Adrenal gland (tissue), 12 donors: Measurements from ENCODE around the gene C4B. TPM values are rescaled to one million over a fixed set of nuclear protein-coding genes. Genes with fewer than 3 reads are reported as not detected.
"Not testable (repeated sequence)": the region's sequence is repeated elsewhere in the genome, so short reads cannot be mapped to it uniquely, and the experiment has no call there.

Experiments used
- DNase-seq, 7 donors: peaks; one replicate each; pipeline ENCODE4 v3.0.0-alpha.2; 2019 to 2020
- H3K27ac ChIP-seq, 5 donors: fragments of 200-600 bp; sonication (generic) in 4 of 5; 1 replicate in 3 of 5; 2 replicates in 2 of 5; pipeline versions ENCODE4 v1.5.1 to v1.8.0; 2016 to 2020; ENCODE audit warnings: mild to moderate bottlenecking in 1 of 5
- H3K27me3 ChIP-seq: fragments of 200-600 bp; 2 replicates; pipeline ENCODE4 v1.8.0; 2021
- H3K36me3 ChIP-seq, 2 donors: fragments of 200-600 bp; replicated peaks in 1 of 2; 1 replicate in 1 of 2; 2 replicates in 1 of 2; pipeline versions ENCODE4 v1.5.1 to v1.8.0; 2018 to 2022
- H3K4me1 ChIP-seq, 2 donors: fragments of 200-600 bp; replicated peaks in 1 of 2; 1 replicate in 1 of 2; 2 replicates in 1 of 2; pipeline versions ENCODE4 v1.5.1 to v1.8.0; 2018 to 2021
- H3K4me3 ChIP-seq, 4 donors: fragments of 200-600 bp; sonication (generic) in 3 of 4; one replicate each; pipeline ENCODE4 v1.5.1; 2016 to 2018
- H3K9me3 ChIP-seq, 3 donors: fragments of 200-600 bp; sonication (generic) in 1 of 3; replicated peaks in 1 of 3; 1 replicate in 2 of 3; 2 replicates in 1 of 3; pipeline versions ENCODE4 v1.5.1 to v1.8.0; 2016 to 2021
- POLR2A ChIP-seq, 2 donors: fragments of 450-650 bp; IDR thresholded peaks; one replicate each; pipeline ENCODE4 v1.6.1; 2017; ENCODE audit warnings: antibody characterized with exemption in 2 of 2, mild to moderate bottlenecking in 2 of 2, moderate library complexity in 1 of 2
- WGBS, 4 donors: extraction: QIAGEN DNeasy Blood & Tissue Kit in 2 of 4; methylation state at CpG; one replicate each; pipeline versions ENCODE4 v1.1.5 to v1.1.7; 2013 to 2017; 5-methylcytosine and 5-hydroxymethylcytosine counted together
- intact Hi-C, 2 donors: fragments of 100-400 bp; cut with DNase I; formaldehyde crosslinking; loops; one replicate each; pipeline versions ENCODE4 v1.14.1 to v1.15.0; 2022 to 2023
- polyA plus RNA-seq, 3 donors: library from polyadenylated mRNA; stranded (reverse); fragments of 200-250 nt in 2 of 3; fragments of 350-450 nt in 1 of 3; fragmentation: Illumina TruSeq in 1 of 3; extraction: RNeasy Lipid Tissue Mini Kit (QIAGEN cat#74804) in 1 of 3; gene quantifications; one replicate each; pipeline ENCODE4 v1.2.3, GENCODE V29; 2013 to 2014
- total RNA-seq, 9 donors: library from RNA; depleted of rRNA in 4 of 9; stranded (reverse); fragments of >200 nt in 4 of 9; fragments of 120-200 nt in 1 of 9; fragmentation: NEBNext Ultra II Directional in 1 of 9; extraction: Animal tissue kit (Norgen Biotek cat#: 25700) in 1 of 9; gene quantifications; one replicate each; pipeline versions ENCODE4 v1.1.0 to v1.2.4, GENCODE V29; 2013 to 2023
- TF ChIP-seq, protein P1 (sequence below), 6 experiments: fragments of 450-650 bp in 4 of 6; fragments of 200-600 bp in 2 of 6; sonication (generic) in 1 of 6; IDR thresholded peaks; 1 replicate in 5 of 6; 2 replicates in 1 of 6; pipeline versions ENCODE4 v1.5.1 to v1.8.0; 2016 to 2021; ENCODE audit warnings: antibody characterized with exemption in 6 of 6, mild to moderate bottlenecking in 2 of 6, moderate library complexity in 1 of 6
- donor health status: healthy with polysubstance abuse.
- donor health status: Bipolar disorder and iron deficiency.
- donor health status: DM: yes; HTN: yes; CAD: no.
- donor health status: DM: no; HTN: no; CAD: no.
- donor health status: DM: no; HTN: no; CAD: no.
- donor health status: DM: yes; HTN: yes; CAD: no.

C4B gene
- total and polyA plus RNA-seq, 12 donors: 236 to 5,092 (median 1,284) TPM

DNA sequence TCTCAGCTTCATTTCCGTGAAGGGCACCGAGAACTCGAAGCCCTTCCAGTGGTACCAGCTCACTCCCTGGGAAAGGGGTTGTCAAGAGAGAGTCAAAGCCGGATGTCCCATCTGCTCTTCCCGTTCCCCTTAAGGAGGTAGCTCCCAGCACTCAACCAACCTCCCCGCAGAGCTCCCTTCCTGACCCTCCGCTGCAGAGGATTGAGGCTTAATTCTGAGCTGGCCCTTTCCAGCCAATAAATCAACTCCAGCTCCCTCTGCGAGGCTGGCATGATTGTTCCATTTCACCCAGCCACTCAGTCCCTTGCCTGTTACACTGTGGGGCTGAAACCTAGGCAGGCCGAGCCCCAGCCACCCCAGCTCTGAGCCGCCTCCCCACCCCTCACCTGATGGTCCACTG, 26.8 kb downstream of the C4B start:
- peak; percentile 31 to 70 (median 48) for DNase-seq
- Histone ChIP-seq H3K4me3 (peak overlapping the region in 1 of 4 donors; percentile 51), H3K27ac (peak overlapping the region in 3 of 5 donors; percentile 47 to 91 (median 63))
- whole genome bisulfite sequencing, 4 donors: 24 to 69% (median 41%) methylated on average over 4 to 6 of the region's 10 CpGs
- H3K27me3 ChIP-seq, H3K36me3 ChIP-seq, H3K9me3 ChIP-seq, intact Hi-C loops, H3K4me1 ChIP-seq: not testable (repeated sequence)
- TF ChIP-seq, protein P1, sequence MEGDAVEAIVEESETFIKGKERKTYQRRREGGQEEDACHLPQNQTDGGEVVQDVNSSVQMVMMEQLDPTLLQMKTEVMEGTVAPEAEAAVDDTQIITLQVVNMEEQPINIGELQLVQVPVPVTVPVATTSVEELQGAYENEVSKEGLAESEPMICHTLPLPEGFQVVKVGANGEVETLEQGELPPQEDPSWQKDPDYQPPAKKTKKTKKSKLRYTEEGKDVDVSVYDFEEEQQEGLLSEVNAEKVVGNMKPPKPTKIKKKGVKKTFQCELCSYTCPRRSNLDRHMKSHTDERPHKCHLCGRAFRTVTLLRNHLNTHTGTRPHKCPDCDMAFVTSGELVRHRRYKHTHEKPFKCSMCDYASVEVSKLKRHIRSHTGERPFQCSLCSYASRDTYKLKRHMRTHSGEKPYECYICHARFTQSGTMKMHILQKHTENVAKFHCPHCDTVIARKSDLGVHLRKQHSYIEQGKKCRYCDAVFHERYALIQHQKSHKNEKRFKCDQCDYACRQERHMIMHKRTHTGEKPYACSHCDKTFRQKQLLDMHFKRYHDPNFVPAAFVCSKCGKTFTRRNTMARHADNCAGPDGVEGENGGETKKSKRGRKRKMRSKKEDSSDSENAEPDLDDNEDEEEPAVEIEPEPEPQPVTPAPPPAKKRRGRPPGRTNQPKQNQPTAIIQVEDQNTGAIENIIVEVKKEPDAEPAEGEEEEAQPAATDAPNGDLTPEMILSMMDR (IDR thresholded peaks at IDR 0.05): peak in 1 of 6 experiments; percentile 11
- TF ChIP-seq POLR2A (IDR thresholded peaks at IDR 0.05): peak; percentile 45 to 54

DNA sequence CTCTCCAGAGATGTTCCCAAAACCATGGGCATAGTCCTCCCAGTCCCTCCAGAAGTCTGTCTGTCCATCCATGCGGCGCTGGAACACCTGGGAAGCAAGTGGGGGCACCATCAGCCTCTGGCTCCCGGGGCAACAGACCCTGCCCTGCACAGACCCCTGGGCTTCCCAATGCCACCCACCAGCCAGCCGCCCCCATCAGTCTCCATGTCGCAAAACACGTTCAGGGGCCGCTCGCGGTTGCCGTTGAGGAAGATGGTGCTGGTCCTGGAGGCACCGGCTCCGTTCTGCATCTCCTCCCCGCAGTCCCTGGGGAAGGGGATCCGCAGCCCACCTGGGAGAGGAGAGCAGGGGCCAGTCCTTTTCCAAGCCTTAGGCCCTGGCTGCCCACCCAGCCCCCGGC, 27.7 kb downstream of the C4B start:
- Histone ChIP-seq H3K4me1 (peaks cover 13 to 15% of the 10 kb centered on the region in 2 donors), H3K27ac (peak overlapping the region in 2 of 5 donors; percentile 62 to 67), H3K4me3 (peak overlapping the region in 1 of 4 donors; percentile 5)
- H3K36me3 ChIP-seq, intact Hi-C loops, H3K9me3 ChIP-seq, H3K27me3 ChIP-seq: not testable (repeated sequence)
- DNase-seq: peak in 6 of 7 donors; percentile 41 to 73 (median 64)
- WGBS, 4 donors: 39 to 61% (median 58%) methylated on average over 9 to 13 of the region's 15 CpGs; no CpG with 5 or more reads in 1 of the 4 donors
- TF ChIP-seq POLR2A (IDR thresholded peaks at IDR 0.05): peak in 1 of 2 donors; percentile 15

DNA sequence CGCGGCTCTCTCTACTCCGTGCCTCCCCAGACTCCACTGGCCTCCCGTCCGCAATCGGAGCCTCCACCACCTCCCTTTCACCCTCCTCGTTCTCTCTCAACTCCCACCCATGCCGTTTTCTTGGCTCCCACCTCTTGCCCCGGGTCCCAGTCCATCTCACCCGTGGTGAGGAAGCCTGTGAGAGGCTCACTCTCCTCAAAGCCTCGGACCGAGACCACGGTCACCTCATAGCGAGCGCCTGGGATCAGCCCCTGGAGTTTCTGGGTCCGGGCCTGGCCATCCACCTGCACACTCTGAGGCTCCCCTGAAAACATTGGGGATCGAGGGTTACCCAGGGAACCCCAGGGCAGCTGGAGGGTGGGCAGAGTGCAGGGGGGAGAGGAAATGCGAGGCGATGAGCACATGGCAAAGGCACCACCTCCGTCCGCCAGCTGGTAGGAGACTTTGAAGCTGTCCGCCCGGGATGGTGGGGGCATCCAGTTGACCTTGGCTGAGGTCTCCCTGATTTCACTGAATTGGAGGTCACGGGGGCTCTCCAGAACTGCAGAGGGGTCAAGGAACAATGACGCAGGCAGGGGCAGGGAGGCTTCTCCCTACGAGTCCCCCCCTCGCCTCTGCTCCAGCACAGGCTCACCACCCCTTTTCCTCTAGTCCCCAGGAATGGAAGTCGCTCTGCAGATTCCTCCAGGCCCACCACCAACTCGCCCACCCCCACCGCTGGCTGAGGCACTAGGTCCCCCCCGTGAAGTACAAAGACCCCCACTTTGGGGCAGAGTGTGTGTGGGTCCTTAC, 29.2 kb downstream of the C4B start:
- H3K27me3 ChIP-seq, H3K9me3 ChIP-seq, H3K36me3 ChIP-seq, H3K4me3 ChIP-seq, intact Hi-C loops: not testable (repeated sequence)
- Histone ChIP-seq H3K4me1 (peaks cover 24 to 28% of the 10 kb centered on the region in 2 donors), H3K27ac (peak overlapping the region in 3 of 5 donors; percentile 26 to 78 (median 48))
- peak; percentile 59 to 82 (median 78) for DNase-seq
- peak; percentile 32 to 43 for TF ChIP-seq POLR2A (IDR thresholded peaks at IDR 0.05)
- WGBS, 4 donors: 37 to 79% (median 41%) methylated on average over 10 to 18 of the region's 31 CpGs

DNA sequence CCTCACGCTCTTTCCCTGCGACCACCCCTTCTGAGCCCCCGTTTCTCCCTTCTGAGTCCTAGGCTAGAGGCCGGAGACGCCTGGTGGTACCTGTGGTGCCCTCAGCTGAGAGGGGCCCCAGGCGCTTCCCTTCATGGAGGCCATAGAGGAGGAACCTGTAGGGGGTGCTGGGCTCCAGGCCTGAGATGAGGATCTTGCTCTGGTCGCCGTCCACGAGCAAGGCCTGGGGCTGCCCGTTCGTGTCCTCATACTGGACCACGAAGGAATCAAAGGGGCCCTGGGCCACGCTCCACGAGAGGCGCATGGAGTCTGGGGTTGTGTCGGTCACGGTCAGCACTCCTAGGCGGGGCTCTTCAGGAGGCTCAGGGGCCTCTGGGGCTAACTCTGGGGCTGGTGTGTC, 30.3 kb downstream of the C4B start:
- WGBS, 4 donors: 34 to 60% (median 47%) methylated on average over 2 to 12 of the region's 18 CpGs
- H3K36me3 ChIP-seq, H3K9me3 ChIP-seq, intact Hi-C loops, H3K27me3 ChIP-seq: not testable (repeated sequence)
- H3K4me1 ChIP-seq: peaks cover 24 to 31% of the 10 kb centered on the region in 2 donors
- H3K27ac ChIP-seq: peak overlapping the region; percentile 37 to 90 (median 77)
- peak overlapping the region in 1 of 4 donors; percentile 44 for H3K4me3 ChIP-seq
- DNase-seq: peak; percentile 60 to 73 (median 71)

DNA sequence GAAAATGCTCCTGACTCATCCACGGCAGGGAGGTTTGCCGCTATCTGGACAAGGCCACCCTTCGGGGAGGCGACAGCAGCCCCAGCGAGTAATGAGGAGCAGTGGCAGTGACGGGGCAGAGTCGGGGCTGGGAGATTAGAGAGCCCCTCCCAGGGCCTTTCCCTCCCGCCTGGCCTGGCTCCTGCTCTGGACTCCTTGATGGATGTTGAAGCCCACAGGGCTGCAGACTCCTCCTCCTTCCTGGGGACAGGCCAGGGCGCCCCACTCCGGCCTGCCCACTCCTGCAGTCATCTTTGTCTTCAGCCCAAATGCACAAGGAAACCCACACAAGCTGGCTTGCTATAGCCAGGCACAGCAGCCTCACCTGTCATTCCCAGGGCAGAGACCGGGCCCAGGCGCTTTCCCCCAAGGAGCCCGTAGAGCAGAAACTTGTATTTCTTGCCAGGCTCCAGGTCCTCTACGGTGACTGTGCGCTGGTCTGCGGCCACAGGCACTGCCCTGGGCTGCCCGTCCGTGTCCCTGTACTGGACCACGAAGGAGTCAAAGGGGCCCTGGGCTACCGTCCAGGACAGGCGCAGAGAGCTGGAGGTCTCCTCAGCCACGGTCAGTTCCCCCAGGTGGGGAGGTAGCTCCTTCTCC, 31.3 kb downstream of the C4B start:
- DNase-seq: peak; percentile 77 to 94 (median 93)
- Histone ChIP-seq H3K36me3 (no peaks in the 10 kb centered on the region), H3K4me3 (no peak overlapping the region), H3K27ac (peak overlapping the region; percentile 65 to 96 (median 93)), H3K4me1 (peaks cover 24 to 31% of the 10 kb centered on the region in 2 donors), H3K9me3 (no peaks in the 10 kb centered on the region), H3K27me3 (no peaks in the 10 kb centered on the region)
- intact Hi-C loops: no loop called here
- TF ChIP-seq, protein P1 (IDR thresholded peaks at IDR 0.05): no peak
- TF ChIP-seq POLR2A (IDR thresholded peaks at IDR 0.05): peak in 1 of 2 donors; percentile 56
- 42 to 61% (median 51%) methylated on average over 4 to 22 of the region's 22 CpGs for WGBS, 4 donors
